Adrenal gland (tissue), 12 donors: ENCODE results near the gene PHF19. TPM values are rescaled to one million over a fixed set of nuclear protein-coding genes. Genes with fewer than 3 reads are reported as not detected.

ENCODE experiments used
- DNase-seq, 7 donors: peaks; one replicate each; pipeline ENCODE4 v3.0.0-alpha.2; 2019 to 2020
- H3K27ac ChIP-seq, 5 donors: fragments of 200-600 bp; sonication (generic) in 4 of 5; 1 replicate in 3 of 5; 2 replicates in 2 of 5; pipeline versions ENCODE4 v1.5.1 to v1.8.0; 2016 to 2020; ENCODE audit warnings: mild to moderate bottlenecking in 1 of 5
- H3K27me3 ChIP-seq: fragments of 200-600 bp; 2 replicates; pipeline ENCODE4 v1.8.0; 2021
- H3K36me3 ChIP-seq, 2 donors: fragments of 200-600 bp; replicated peaks in 1 of 2; 1 replicate in 1 of 2; 2 replicates in 1 of 2; pipeline versions ENCODE4 v1.5.1 to v1.8.0; 2018 to 2022
- H3K4me1 ChIP-seq, 2 donors: fragments of 200-600 bp; replicated peaks in 1 of 2; 1 replicate in 1 of 2; 2 replicates in 1 of 2; pipeline versions ENCODE4 v1.5.1 to v1.8.0; 2018 to 2021
- H3K4me3 ChIP-seq, 4 donors: fragments of 200-600 bp; sonication (generic) in 3 of 4; one replicate each; pipeline ENCODE4 v1.5.1; 2016 to 2018
- H3K9me3 ChIP-seq, 3 donors: fragments of 200-600 bp; sonication (generic) in 1 of 3; replicated peaks in 1 of 3; 1 replicate in 2 of 3; 2 replicates in 1 of 3; pipeline versions ENCODE4 v1.5.1 to v1.8.0; 2016 to 2021
- POLR2A ChIP-seq, 2 donors: fragments of 450-650 bp; IDR thresholded peaks; one replicate each; pipeline ENCODE4 v1.6.1; 2017; ENCODE audit warnings: antibody characterized with exemption in 2 of 2, mild to moderate bottlenecking in 2 of 2, moderate library complexity in 1 of 2
- whole genome bisulfite sequencing, 4 donors: extraction: QIAGEN DNeasy Blood & Tissue Kit in 2 of 4; methylation state at CpG; one replicate each; pipeline versions ENCODE4 v1.1.5 to v1.1.7; 2013 to 2017; 5-methylcytosine and 5-hydroxymethylcytosine counted together
- intact Hi-C, 2 donors: fragments of 100-400 bp; cut with DNase I; formaldehyde crosslinking; loops; one replicate each; pipeline versions ENCODE4 v1.14.1 to v1.15.0; 2022 to 2023
- polyA plus RNA-seq, 3 donors: library from polyadenylated mRNA; stranded (reverse); fragments of 200-250 nt in 2 of 3; fragments of 350-450 nt in 1 of 3; fragmentation: Illumina TruSeq in 1 of 3; extraction: RNeasy Lipid Tissue Mini Kit (QIAGEN cat#74804) in 1 of 3; gene quantifications; one replicate each; pipeline ENCODE4 v1.2.3, GENCODE V29; 2013 to 2014
- total RNA-seq, 9 donors: library from RNA; depleted of rRNA in 4 of 9; stranded (reverse); fragments of >200 nt in 4 of 9; fragments of 120-200 nt in 1 of 9; fragmentation: NEBNext Ultra II Directional in 1 of 9; extraction: Animal tissue kit (Norgen Biotek cat#: 25700) in 1 of 9; gene quantifications; one replicate each; pipeline versions ENCODE4 v1.1.0 to v1.2.4, GENCODE V29; 2013 to 2023
- TF ChIP-seq, protein P1 (sequence below), 6 experiments: fragments of 450-650 bp in 4 of 6; fragments of 200-600 bp in 2 of 6; sonication (generic) in 1 of 6; IDR thresholded peaks; 1 replicate in 5 of 6; 2 replicates in 1 of 6; pipeline versions ENCODE4 v1.5.1 to v1.8.0; 2016 to 2021; ENCODE audit warnings: antibody characterized with exemption in 6 of 6, mild to moderate bottlenecking in 2 of 6, moderate library complexity in 1 of 6
- donor health status: healthy with polysubstance abuse.
- donor health status: Bipolar disorder and iron deficiency.
- donor health status: DM: yes; HTN: yes; CAD: no.
- donor health status: DM: no; HTN: no; CAD: no.
- donor health status: DM: no; HTN: no; CAD: no.
- donor health status: DM: yes; HTN: yes; CAD: no.

The PHF19 gene
- total and polyA plus RNA-seq, 12 donors: 13.6 to 61.8 (median 27.4) TPM

DNA sequence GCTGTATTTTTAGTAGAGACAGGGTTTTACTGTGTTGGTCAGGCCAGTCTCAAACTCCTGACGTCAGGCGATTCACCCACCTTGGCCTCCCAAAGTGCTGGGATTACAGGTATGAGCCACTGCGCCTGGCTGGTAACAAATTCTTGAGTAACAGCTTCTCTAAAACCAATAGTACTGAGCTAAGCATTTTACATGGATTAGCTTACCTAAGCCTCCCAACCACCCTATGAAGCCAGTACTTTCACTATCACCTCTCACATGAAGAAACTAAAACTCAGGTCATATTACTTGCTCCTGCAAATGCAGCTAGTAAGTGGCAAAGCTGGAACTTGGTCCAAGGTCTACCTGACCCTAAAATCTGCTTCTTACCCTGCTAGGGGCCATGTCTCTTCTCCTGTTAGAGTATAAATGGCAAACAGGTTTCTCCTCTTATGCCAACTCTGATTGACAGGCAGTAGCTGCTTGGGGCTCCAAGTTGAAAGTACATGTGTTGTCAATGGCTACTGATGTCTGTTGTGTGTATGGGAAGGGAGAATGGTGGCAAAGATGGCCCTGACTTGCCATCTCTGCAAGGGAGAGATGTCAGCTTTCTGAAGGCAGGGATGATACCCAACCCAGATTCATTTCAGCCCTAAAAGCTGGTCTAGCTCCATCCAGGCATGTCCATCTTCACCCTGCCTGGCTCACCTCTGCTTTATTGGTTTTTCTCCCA, 4.0 kb downstream of the PHF19 start:
- Histone ChIP-seq H3K36me3 (peaks cover 0 to 14% of the 10 kb centered on the region in 2 donors), H3K4me3 (no peak overlapping the region), H3K27ac (no peak overlapping the region), H3K27me3 (no peaks in the 10 kb centered on the region), H3K9me3 (no peaks in the 10 kb centered on the region), H3K4me1 (peaks cover 0 to 26% of the 10 kb centered on the region in 2 donors)
- 93 to 96% (median 93%) methylated on average over 3 of the region's 3 CpGs for WGBS, 4 donors
- intact Hi-C loops: loop anchor here in 1 of 2 donors (5.0 kb wide), 1 partner anchor 64 kb away; no protein-coding TSS in a partner anchor
- TF ChIP-seq POLR2A (IDR thresholded peaks at IDR 0.05): no peak
- TF ChIP-seq, protein P1, sequence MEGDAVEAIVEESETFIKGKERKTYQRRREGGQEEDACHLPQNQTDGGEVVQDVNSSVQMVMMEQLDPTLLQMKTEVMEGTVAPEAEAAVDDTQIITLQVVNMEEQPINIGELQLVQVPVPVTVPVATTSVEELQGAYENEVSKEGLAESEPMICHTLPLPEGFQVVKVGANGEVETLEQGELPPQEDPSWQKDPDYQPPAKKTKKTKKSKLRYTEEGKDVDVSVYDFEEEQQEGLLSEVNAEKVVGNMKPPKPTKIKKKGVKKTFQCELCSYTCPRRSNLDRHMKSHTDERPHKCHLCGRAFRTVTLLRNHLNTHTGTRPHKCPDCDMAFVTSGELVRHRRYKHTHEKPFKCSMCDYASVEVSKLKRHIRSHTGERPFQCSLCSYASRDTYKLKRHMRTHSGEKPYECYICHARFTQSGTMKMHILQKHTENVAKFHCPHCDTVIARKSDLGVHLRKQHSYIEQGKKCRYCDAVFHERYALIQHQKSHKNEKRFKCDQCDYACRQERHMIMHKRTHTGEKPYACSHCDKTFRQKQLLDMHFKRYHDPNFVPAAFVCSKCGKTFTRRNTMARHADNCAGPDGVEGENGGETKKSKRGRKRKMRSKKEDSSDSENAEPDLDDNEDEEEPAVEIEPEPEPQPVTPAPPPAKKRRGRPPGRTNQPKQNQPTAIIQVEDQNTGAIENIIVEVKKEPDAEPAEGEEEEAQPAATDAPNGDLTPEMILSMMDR (IDR thresholded peaks at IDR 0.05): no peak
- no peak for DNase-seq

DNA sequence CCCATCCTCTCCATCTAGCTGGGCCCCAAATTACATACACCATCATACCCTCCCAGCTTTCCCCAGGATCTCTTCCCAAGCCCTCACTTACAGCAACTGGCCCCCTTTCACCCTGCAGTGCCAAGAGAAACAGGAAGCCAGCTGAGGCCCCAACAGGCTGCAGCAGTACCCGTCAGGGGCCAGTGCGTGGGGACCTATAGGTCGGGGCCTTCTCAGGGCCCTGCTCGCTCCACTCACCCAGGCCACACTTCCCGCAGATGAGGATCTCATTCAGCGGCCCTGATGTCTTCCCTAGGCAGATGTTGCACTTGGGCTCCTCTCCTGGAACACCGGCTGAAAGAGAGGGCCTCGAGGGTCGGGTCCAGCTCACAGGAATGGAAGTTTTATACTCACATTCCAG, 6.8 kb downstream of the PHF19 start:
- WGBS, 4 donors: 81 to 91% (median 85%) methylated on average over 9 of the region's 9 CpGs
- intact Hi-C loops: loop anchor here in 1 of 2 donors (5.0 kb wide), 1 partner anchor 67 kb away; no protein-coding TSS in a partner anchor

DNA sequence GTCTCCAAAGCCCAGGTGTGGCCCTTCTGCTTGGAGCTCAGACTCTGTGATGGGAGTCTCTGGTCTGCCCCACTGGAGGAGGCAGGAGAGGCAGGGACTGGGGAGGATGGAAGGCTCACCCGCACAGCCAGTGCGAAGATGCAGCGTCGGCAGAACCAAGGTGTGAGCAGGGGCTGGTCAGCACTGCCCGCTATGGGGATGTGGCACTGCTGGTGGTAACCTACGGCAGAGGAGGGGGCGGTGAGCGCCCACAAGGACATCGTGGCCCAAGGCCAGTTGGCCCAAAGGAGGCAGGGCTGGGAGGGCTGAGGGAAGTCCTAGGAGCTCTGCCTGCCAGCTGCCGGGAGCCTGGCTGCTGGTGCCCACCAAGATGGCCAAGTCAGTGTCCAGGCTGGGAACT, 7.3 kb downstream of the PHF19 start:
- peaks cover 0 to 17% of the 10 kb centered on the region in 2 donors for H3K36me3 ChIP-seq
- WGBS, 4 donors: 56 to 80% (median 58%) methylated on average over 10 of the region's 10 CpGs; no CpG with 5 or more reads in 1 of the 4 donors
- no peak for DNase-seq
- peak overlapping the region in 3 of 5 donors; percentile 68 to 90 (median 86) for H3K27ac ChIP-seq
- H3K4me1 ChIP-seq: peaks cover 0 to 15% of the 10 kb centered on the region in 2 donors
- intact Hi-C loops: loop anchor here in 1 of 2 donors (5.0 kb wide), 1 partner anchor 68 kb away; no protein-coding TSS in a partner anchor
- TF ChIP-seq, protein P1 (IDR thresholded peaks at IDR 0.05): no peak
- TF ChIP-seq POLR2A (IDR thresholded peaks at IDR 0.05): no peak
- H3K27me3 ChIP-seq: no peaks in the 10 kb centered on the region
- H3K4me3 ChIP-seq: no peak overlapping the region
- no peaks in the 10 kb centered on the region for H3K9me3 ChIP-seq

More for the DNA sequence above, 6.8 kb downstream of the PHF19 start:
- H3K27ac ChIP-seq: peak overlapping the region in 2 of 5 donors; percentile 86 to 90
- no peak for TF ChIP-seq POLR2A (IDR thresholded peaks at IDR 0.05)
- TF ChIP-seq, protein P1 (IDR thresholded peaks at IDR 0.05): no peak
- peaks cover 0 to 15% of the 10 kb centered on the region in 2 donors for H3K4me1 ChIP-seq
- no peak overlapping the region for H3K4me3 ChIP-seq
- H3K36me3 ChIP-seq: peaks cover 0 to 17% of the 10 kb centered on the region in 2 donors
- no peaks in the 10 kb centered on the region for H3K27me3 ChIP-seq
- DNase-seq: no peak
- H3K9me3 ChIP-seq: no peaks in the 10 kb centered on the region

DNA sequence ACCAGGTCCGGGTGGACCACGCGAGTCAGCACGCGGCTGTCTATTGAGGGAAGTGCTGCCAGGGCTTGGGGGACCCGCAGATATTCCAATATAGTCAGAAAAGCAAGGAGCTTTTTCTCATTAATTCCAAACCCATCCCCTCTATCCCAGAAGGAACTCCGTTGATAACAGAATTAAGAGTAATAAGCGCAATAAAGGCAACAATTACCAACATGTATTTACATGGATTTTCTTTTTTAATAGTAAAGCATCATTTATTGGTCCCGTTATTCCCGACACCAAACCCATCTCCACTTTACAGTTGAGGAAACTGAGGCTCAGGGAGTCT, 7.7 kb downstream of the PHF19 start:
- Histone ChIP-seq H3K27me3 (no peaks in the 10 kb centered on the region), H3K27ac (peak overlapping the region; percentile 24 to 90 (median 84)), H3K4me3 (peak overlapping the region in 3 of 4 donors; percentile 28 to 68 (median 45)), H3K36me3 (peaks cover 0 to 17% of the 10 kb centered on the region in 2 donors), H3K4me1 (peaks cover 0 to 15% of the 10 kb centered on the region in 2 donors), H3K9me3 (no peaks in the 10 kb centered on the region)
- DNase-seq: no peak
- intact Hi-C loops: no loop called here
- TF ChIP-seq, protein P1 (IDR thresholded peaks at IDR 0.05): no peak
- TF ChIP-seq POLR2A (IDR thresholded peaks at IDR 0.05): no peak
- WGBS, 4 donors: 23 to 26% (median 24%) methylated on average over 10 of the region's 10 CpGs
